Measurements from ENCODE around the gene ABCB1. TPM values are rescaled to one million over a fixed set of nuclear protein-coding genes. Genes with fewer than 3 reads are reported as not detected.

Gene ABCB1
- polyA plus RNA-seq, 1 experiment = 2.9 TPM

GRCh38 chr7:87628780-87629569 lies 28.3 kb upstream of the ABCB1 start:
- DNase-seq (ENCODE audit: low read depth, low spot score) = no peak
- CTCF ChIA-PET = no interaction called here
- POLR2A ChIA-PET = interaction anchor here (0.6 to 1.0 kb wide), 2 partner anchors 20 to 29 kb away, joined by 3 read pairs; partner anchors contain the start of gene ABCB1

GRCh38 chr7:87627634-87627994 lies 26.9 kb upstream of the ABCB1 start:
- DNase-seq (ENCODE audit: low read depth, low spot score) = no peak
- POLR2A ChIA-PET = no interaction called here
- H3K9me3 ChIP-seq (ENCODE audit: control insufficient read depth, insufficient read depth, low read length) = peaks cover 5% of the 10 kb centered on the region; the same call in 1 of the 2 replicates
- no peak overlapping the region for H3K27ac ChIP-seq (ENCODE audit: low read depth, low read length)
- TF ChIP-seq CTCF (IDR thresholded peaks at IDR 0.05; ENCODE audit: low read depth, low read length) = no peak
- H3K27me3 ChIP-seq (ENCODE audit: control insufficient read depth, insufficient read depth, low read length) = peaks cover 17% of the 10 kb centered on the region
- H3K4me3 ChIP-seq (ENCODE audit: low read depth, low read length) = peak overlapping the region; percentile 65
- CTCF ChIA-PET = no interaction called here

More at GRCh38 chr7:87628780-87629569, 28.3 kb upstream of the ABCB1 start:
- peaks cover 17% of the 10 kb centered on the region for H3K27me3 ChIP-seq (ENCODE audit: control insufficient read depth, insufficient read depth, low read length)
- no peak overlapping the region for H3K27ac ChIP-seq (ENCODE audit: low read depth, low read length)
- TF ChIP-seq CTCF (IDR thresholded peaks at IDR 0.05; ENCODE audit: low read depth, low read length) = no peak
- peaks cover 5% of the 10 kb centered on the region; the same call in 1 of the 2 replicates for H3K9me3 ChIP-seq (ENCODE audit: control insufficient read depth, insufficient read depth, low read length)
- peak overlapping the region; percentile 65 for H3K4me3 ChIP-seq (ENCODE audit: low read depth, low read length)

GRCh38 chr7:87625101-87625500 lies 24.4 kb upstream of the ABCB1 start:
- POLR2A ChIA-PET = no interaction called here
- Histone ChIP-seq H3K9me3 (ENCODE audit: control insufficient read depth, insufficient read depth, low read length) (peaks cover 5% of the 10 kb centered on the region; the same call in 1 of the 2 replicates), H3K27me3 (ENCODE audit: control insufficient read depth, insufficient read depth, low read length) (peaks cover 17% of the 10 kb centered on the region), H3K4me3 (ENCODE audit: low read depth, low read length) (no peak overlapping the region), H3K27ac (ENCODE audit: low read depth, low read length) (no peak overlapping the region)
- DNase-seq (ENCODE audit: low read depth, low spot score) = no peak
- TF ChIP-seq CTCF (IDR thresholded peaks at IDR 0.05; ENCODE audit: low read depth, low read length) = no peak
- CTCF ChIA-PET = interaction anchor here (1.0 kb wide), 1 partner anchor 119 kb away, joined by 3 read pairs; no protein-coding TSS in a partner anchor

DNA sequence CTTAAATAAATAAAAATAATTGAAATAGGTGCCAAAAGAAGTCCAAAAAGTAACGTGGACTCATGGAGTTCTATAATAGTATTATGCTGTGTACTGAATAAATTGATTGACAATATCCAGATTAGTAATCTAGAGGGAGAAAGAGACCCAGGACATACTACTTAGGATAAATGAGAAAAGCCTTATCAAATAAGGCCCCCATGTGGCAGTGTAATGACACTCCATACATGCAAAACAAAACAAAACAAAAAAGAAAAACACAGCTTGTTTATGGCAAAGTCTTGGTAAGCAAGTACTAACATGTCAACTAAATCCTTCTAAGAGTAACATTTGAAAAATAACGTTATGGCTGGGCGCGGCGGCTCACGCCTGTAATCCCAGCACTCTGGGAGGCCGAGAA lies 23.9 kb upstream of the ABCB1 start:
- DNase-seq (ENCODE audit: low read depth, low spot score) = no peak
- Histone ChIP-seq H3K27ac (ENCODE audit: low read depth, low read length) (no peak overlapping the region), H3K9me3 (ENCODE audit: control insufficient read depth, insufficient read depth, low read length) (peaks cover 5% of the 10 kb centered on the region; the same call in 1 of the 2 replicates), H3K27me3 (ENCODE audit: control insufficient read depth, insufficient read depth, low read length) (peaks cover 14% of the 10 kb centered on the region), H3K4me3 (ENCODE audit: low read depth, low read length) (no peak overlapping the region)
- ChIA-PET CTCF (interaction anchor here (1.0 kb wide), 1 partner anchor 119 kb away, joined by 3 read pairs; no protein-coding TSS in a partner anchor), POLR2A (no interaction called here)
- peak; percentile 26 for TF ChIP-seq CTCF (IDR thresholded peaks at IDR 0.05; ENCODE audit: low read depth, low read length)

DNA sequence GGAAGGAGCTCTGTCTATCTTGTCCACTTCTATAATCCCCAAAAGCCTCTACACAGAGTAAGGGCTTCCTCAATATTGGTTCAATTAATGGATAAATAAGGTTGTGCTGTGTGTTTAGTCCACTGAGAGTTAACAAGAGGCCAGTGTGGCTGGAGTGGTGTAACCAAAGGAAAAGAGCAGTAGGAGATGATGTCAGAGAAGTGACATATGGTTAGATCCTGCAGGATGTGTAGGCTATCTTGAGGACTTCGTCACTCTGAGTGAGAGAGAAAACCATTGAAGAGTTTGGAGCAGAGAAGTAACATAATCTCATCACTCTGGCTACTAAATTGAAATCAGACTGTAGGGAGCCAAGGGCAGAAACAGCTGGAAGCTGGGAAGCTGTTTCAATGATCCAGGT lies 14.5 kb upstream of the ABCB1 start:
- no peak for TF ChIP-seq CTCF (IDR thresholded peaks at IDR 0.05; ENCODE audit: low read depth, low read length)
- no peak for DNase-seq (ENCODE audit: low read depth, low spot score)
- CTCF ChIA-PET = no interaction called here
- no peaks in the 10 kb centered on the region for H3K9me3 ChIP-seq (ENCODE audit: control insufficient read depth, insufficient read depth, low read length)
- POLR2A ChIA-PET = no interaction called here
- H3K4me3 ChIP-seq (ENCODE audit: low read depth, low read length) = no peak overlapping the region
- peaks cover 6% of the 10 kb centered on the region for H3K27me3 ChIP-seq (ENCODE audit: control insufficient read depth, insufficient read depth, low read length)
- H3K27ac ChIP-seq (ENCODE audit: low read depth, low read length) = no peak overlapping the region
